Osteocyte (in vitro differentiated cells): ENCODE data around the gene NOL8. TPM values are rescaled to one million over a fixed set of nuclear protein-coding genes. Genes with fewer than 3 reads are reported as not detected.

ENCODE experiments used
- DNase-seq: peaks from one replicate; pipeline ENCODE4 v3.0.0; 2021; ENCODE audit warnings: mixed read lengths; ENCODE audit not compliant: unreplicated experiment; ENCODE audit errors: extremely low spot score
- H3K27ac Mint-ChIP-seq: one replicate; pipeline ENCODE4 v1.8.0; 2021; ENCODE audit warnings: mild to moderate bottlenecking, mixed read lengths; ENCODE audit not compliant: unreplicated experiment
- H3K27me3 Mint-ChIP-seq: one replicate; pipeline ENCODE4 v1.8.0; 2021; ENCODE audit warnings: mixed read lengths; ENCODE audit not compliant: unreplicated experiment
- H3K36me3 Mint-ChIP-seq: one replicate; pipeline ENCODE4 v1.8.0; 2021; ENCODE audit warnings: mixed read lengths; ENCODE audit not compliant: unreplicated experiment
- H3K4me1 Mint-ChIP-seq: one replicate; pipeline ENCODE4 v1.8.0; 2021; ENCODE audit warnings: mixed read lengths; ENCODE audit not compliant: unreplicated experiment
- H3K4me3 Mint-ChIP-seq: one replicate; pipeline ENCODE4 v1.8.0; 2021; ENCODE audit warnings: mild to moderate bottlenecking, moderate library complexity, mixed read lengths; ENCODE audit not compliant: unreplicated experiment
- H3K9me3 Mint-ChIP-seq: one replicate; pipeline ENCODE4 v1.8.0; 2021; ENCODE audit warnings: mixed read lengths; ENCODE audit not compliant: unreplicated experiment
- CTCF ChIP-seq: fragments of 200-600 bp; sonication (generic); IDR thresholded peaks from 2 replicates; pipeline ENCODE4 v1.5.0; 2021; ENCODE audit warnings: antibody characterized with exemption, mild to moderate bottlenecking, moderate library complexity
- total RNA-seq: library from RNA; stranded (reverse); gene quantifications from 2 replicates; pipeline ENCODE4 v1.2.1, GENCODE V29; 2021

NOL8 gene
- total RNA-seq, 1 donor from 2014 or later = 37.2 TPM

GRCh38 chr9:92290785-92291429, 34.2 kb downstream of the NOL8 start:
- H3K36me3 Mint-ChIP-seq = peaks cover 34% of the 10 kb centered on the region
- H3K27ac Mint-ChIP-seq = peak overlapping the region; percentile 49
- H3K4me3 Mint-ChIP-seq = peak overlapping the region; percentile 98
- no peaks in the 10 kb centered on the region for H3K9me3 Mint-ChIP-seq
- peaks cover 43% of the 10 kb centered on the region for H3K4me1 Mint-ChIP-seq
- TF ChIP-seq CTCF = no peak
- H3K27me3 Mint-ChIP-seq = no peaks in the 10 kb centered on the region
- DNase-seq = no peak

- H3K4me1 Mint-ChIP-seq = peaks cover 38% of the 10 kb centered on the region
- no peaks in the 10 kb centered on the region for H3K9me3 Mint-ChIP-seq
- H3K27ac Mint-ChIP-seq = no peak overlapping the region
- no peak for TF ChIP-seq CTCF
- no peak overlapping the region for H3K4me3 Mint-ChIP-seq
- DNase-seq = no peak
- H3K27me3 Mint-ChIP-seq = no peaks in the 10 kb centered on the region
- peaks cover 44% of the 10 kb centered on the region for H3K36me3 Mint-ChIP-seq
Observed at GRCh38 chr9:92289708-92290390, 35.3 kb downstream of the NOL8 start.

GRCh38 chr9:92279302-92279701, 45.8 kb downstream of the NOL8 start:
- Mint-ChIP-seq H3K4me3 (no peak overlapping the region), H3K27me3 (no peaks in the 10 kb centered on the region), H3K27ac (no peak overlapping the region), H3K9me3 (no peaks in the 10 kb centered on the region), H3K4me1 (peaks cover 1% of the 10 kb centered on the region), H3K36me3 (peaks cover 73% of the 10 kb centered on the region)
- no peak for TF ChIP-seq CTCF
- DNase-seq = no peak

- DNase-seq = no peak
- H3K27ac Mint-ChIP-seq = no peak overlapping the region
- H3K4me3 Mint-ChIP-seq = no peak overlapping the region
- no peaks in the 10 kb centered on the region for H3K27me3 Mint-ChIP-seq
- peaks cover 1% of the 10 kb centered on the region for H3K4me1 Mint-ChIP-seq
- H3K9me3 Mint-ChIP-seq = no peaks in the 10 kb centered on the region
- TF ChIP-seq CTCF = no peak
- peaks cover 79% of the 10 kb centered on the region for H3K36me3 Mint-ChIP-seq
Observed at GRCh38 chr9:92278110-92278509, 47.0 kb downstream of the NOL8 start.

- Mint-ChIP-seq H3K27ac (no peak overlapping the region), H3K27me3 (no peaks in the 10 kb centered on the region), H3K4me3 (no peak overlapping the region), H3K4me1 (peaks cover 1% of the 10 kb centered on the region), H3K9me3 (no peaks in the 10 kb centered on the region), H3K36me3 (peaks cover 79% of the 10 kb centered on the region)
- no peak for TF ChIP-seq CTCF
- DNase-seq = no peak
Observed at GRCh38 chr9:92276331-92277032, 48.7 kb downstream of the NOL8 start.
